ENCODE measurements around the gene TCTN1. TPM values are rescaled to one million over a fixed set of nuclear protein-coding genes. Genes with fewer than 3 reads are reported as not detected.
"Not testable (repeated sequence)": the region's sequence is repeated elsewhere in the genome, so short reads cannot be mapped to it uniquely, and the experiment has no call there.

Gene TCTN1
- total RNA-seq, 1 donor from 2014 or later, result 31.4 TPM

DNA sequence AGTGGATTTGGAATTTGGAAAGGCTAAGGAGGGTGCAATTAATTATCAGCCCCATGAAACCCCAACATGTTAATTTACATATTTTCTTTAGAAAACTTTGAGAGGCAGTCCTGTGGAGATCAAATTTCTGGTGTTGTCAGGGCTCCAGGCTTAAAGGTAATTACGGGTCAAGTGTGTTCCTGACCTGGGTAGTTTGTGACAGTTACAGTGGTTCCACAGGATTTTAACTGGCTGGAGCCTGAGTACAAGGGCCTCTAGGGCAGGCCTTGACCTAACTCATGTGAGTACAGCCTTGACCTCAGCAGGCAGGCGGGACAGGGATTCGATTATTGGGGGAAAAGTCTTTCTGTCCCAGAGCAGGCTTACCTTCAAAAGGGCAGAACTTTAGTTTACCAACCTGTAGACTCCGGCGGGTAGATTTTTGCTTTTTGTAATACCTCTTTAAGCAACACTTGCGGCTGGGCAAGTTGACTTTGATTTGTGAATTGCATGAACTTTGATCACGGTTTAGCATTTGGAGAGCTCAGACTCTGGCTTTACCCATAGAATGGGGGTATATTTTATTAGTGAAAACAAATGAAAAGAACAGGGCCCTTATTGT is 22.4 kb upstream of the TCTN1 start:
- Histone ChIP-seq H3K27ac (peak overlapping the region; percentile 75), H3K4me3 (no peak overlapping the region)
- intact Hi-C loops (cut with DNase I), result no loop called here

DNA sequence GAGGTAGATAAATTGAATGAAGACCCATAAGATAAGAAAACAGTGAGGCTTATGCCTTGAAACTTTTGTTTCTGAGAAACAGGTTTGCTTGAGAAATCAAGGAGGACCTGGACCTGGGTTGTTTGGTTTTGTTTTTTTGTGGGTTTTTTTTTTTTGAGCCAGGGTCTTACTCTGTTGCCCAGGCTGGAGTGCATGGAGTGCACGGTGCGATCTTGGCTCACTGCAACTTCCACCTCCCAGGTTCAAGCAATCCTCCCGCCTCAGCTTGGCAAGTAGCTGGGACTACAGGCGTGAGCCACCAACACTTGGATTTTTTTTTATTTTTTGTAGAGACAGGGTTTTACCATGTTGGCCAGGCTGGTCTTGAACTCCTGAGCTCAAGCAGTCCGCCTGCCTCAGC is 21.9 kb upstream of the TCTN1 start:
- Histone ChIP-seq H3K27me3 (no peaks in the 10 kb centered on the region), H3K4me3 (no peak overlapping the region), H3K4me1 (peaks cover 15% of the 10 kb centered on the region), H3K27ac (no peak overlapping the region), H3K9me3 (no peaks in the 10 kb centered on the region), H3K36me3 (no peaks in the 10 kb centered on the region)
- intact Hi-C loops (cut with DNase I), result no loop called here
- TF ChIP-seq POLR2A (IDR thresholded peaks at IDR 0.05) (no peak), POLR2AphosphoS5 (IDR thresholded peaks at IDR 0.05; ENCODE audit: insufficient read depth in 1 of 2, low read depth in 1 of 2) (no peak)
- TF ChIP-seq, protein P1, sequence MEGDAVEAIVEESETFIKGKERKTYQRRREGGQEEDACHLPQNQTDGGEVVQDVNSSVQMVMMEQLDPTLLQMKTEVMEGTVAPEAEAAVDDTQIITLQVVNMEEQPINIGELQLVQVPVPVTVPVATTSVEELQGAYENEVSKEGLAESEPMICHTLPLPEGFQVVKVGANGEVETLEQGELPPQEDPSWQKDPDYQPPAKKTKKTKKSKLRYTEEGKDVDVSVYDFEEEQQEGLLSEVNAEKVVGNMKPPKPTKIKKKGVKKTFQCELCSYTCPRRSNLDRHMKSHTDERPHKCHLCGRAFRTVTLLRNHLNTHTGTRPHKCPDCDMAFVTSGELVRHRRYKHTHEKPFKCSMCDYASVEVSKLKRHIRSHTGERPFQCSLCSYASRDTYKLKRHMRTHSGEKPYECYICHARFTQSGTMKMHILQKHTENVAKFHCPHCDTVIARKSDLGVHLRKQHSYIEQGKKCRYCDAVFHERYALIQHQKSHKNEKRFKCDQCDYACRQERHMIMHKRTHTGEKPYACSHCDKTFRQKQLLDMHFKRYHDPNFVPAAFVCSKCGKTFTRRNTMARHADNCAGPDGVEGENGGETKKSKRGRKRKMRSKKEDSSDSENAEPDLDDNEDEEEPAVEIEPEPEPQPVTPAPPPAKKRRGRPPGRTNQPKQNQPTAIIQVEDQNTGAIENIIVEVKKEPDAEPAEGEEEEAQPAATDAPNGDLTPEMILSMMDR (IDR thresholded peaks at IDR 0.05), result no peak
- no peak for DNase-seq (ENCODE audit: extremely low spot score in 2 of 2)

More for the DNA sequence above, 22.4 kb upstream of the TCTN1 start:
- Histone ChIP-seq H3K36me3 (no peaks in the 10 kb centered on the region), H3K27me3 (no peaks in the 10 kb centered on the region), H3K4me1 (peaks cover 15% of the 10 kb centered on the region), H3K9me3 (no peaks in the 10 kb centered on the region)
- TF ChIP-seq POLR2AphosphoS5 (IDR thresholded peaks at IDR 0.05; ENCODE audit: insufficient read depth in 1 of 2, low read depth in 1 of 2), result no peak
- TF ChIP-seq, protein P1 (IDR thresholded peaks at IDR 0.05), result no peak
- no peak for TF ChIP-seq POLR2A (IDR thresholded peaks at IDR 0.05)
- DNase-seq (ENCODE audit: extremely low spot score in 2 of 2), result no peak

DNA sequence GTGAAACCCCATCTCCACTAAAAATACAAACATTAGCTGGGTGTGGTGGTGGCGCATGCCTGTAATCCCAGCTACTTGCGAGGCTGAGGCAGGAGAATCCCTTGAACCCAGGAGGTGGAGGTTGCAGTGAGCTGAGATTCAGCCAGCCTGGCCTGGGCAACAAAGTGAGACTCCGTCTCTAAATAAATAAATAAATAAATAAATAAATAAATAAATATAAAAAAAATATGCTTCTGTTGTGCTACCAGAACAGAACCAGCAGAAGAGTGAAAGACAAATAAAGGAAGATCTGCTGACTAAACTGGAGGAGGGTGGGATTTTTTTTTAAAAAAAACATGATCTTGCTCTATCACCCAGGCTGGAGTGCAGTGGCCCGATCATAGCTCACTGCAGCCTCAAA is 21.0 kb upstream of the TCTN1 start:
- DNase-seq (ENCODE audit: extremely low spot score in 2 of 2); H3K27ac ChIP-seq; H3K9me3 ChIP-seq; intact Hi-C loops (cut with DNase I); H3K27me3 ChIP-seq; H3K36me3 ChIP-seq; H3K4me3 ChIP-seq: not testable (repeated sequence)
- H3K4me1 ChIP-seq, result peaks cover 15% of the 10 kb centered on the region

DNA sequence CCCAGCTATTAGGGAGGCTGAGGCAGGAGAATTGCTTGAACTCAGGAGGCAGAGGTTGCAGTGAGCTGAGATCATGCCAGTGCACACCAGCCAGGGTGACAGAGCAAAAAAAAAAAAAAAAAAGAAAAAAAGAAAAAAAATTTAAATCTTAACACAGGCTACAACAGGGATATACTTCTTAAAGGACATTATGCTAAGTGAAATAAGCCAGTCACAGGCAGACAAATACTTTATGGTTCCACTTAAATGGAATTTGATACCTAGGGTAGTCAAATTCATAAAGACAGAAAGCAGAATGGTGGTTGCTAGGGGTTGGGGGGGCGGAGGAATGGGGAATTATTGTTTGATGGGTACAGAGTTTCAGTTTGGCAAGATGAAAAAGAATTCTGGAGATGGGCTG is 16.0 kb upstream of the TCTN1 start:
- no peak for DNase-seq (ENCODE audit: extremely low spot score in 2 of 2)
- no peaks in the 10 kb centered on the region for H3K27me3 ChIP-seq
- intact Hi-C loops (cut with DNase I), result no loop called here
- no peaks in the 10 kb centered on the region for H3K9me3 ChIP-seq
- no peaks in the 10 kb centered on the region for H3K36me3 ChIP-seq
- H3K4me3 ChIP-seq, result no peak overlapping the region
- no peak for TF ChIP-seq POLR2A (IDR thresholded peaks at IDR 0.05)
- no peak for TF ChIP-seq POLR2AphosphoS5 (IDR thresholded peaks at IDR 0.05; ENCODE audit: insufficient read depth in 1 of 2, low read depth in 1 of 2)
- TF ChIP-seq, protein P1 (IDR thresholded peaks at IDR 0.05), result no peak
- no peak overlapping the region for H3K27ac ChIP-seq
- no peaks in the 10 kb centered on the region for H3K4me1 ChIP-seq

DNA sequence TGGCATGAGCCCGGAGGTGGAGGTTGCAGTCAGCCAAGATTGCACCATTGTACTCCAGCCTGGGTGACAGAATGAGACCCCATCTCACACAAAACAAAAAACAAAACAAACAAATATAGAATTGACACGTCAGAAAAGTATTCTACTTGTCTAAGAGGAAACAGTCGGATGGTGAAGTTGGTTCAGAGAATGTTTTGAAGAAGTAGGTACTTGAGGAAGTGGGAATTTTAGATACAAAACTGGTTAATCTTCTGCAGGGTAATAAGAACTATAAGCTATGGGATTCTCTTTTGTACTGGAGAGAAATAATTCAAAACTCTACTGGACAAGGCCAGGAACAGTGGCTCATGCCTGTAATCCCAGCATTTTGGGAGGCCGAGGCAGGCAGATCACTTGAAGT is 14.6 kb upstream of the TCTN1 start:
- DNase-seq (ENCODE audit: extremely low spot score in 2 of 2), result no peak
- H3K4me1 ChIP-seq, result no peaks in the 10 kb centered on the region
- H3K36me3 ChIP-seq, result no peaks in the 10 kb centered on the region
- H3K27me3 ChIP-seq, result no peaks in the 10 kb centered on the region
- no peaks in the 10 kb centered on the region for H3K9me3 ChIP-seq
- no peak overlapping the region for H3K27ac ChIP-seq
- TF ChIP-seq POLR2AphosphoS5 (IDR thresholded peaks at IDR 0.05; ENCODE audit: insufficient read depth in 1 of 2, low read depth in 1 of 2) (no peak), POLR2A (IDR thresholded peaks at IDR 0.05) (no peak)
- TF ChIP-seq, protein P1 (IDR thresholded peaks at IDR 0.05), result no peak
- intact Hi-C loops (cut with DNase I), result no loop called here
- H3K4me3 ChIP-seq, result no peak overlapping the region

Measured in vagina (tissue), 2 donors.